GM18499 (cell line): ENCODE data around the gene ELP4.
A peak's percentile ranks its signal among the peaks of the same experiment; 100 is the strongest.
"Not testable (repeated sequence)": the region's sequence is repeated elsewhere in the genome, so short reads cannot be mapped to it uniquely, and the experiment has no call there.

ENCODE experiments used
- ATAC-seq: cut with Tn5 transposase; IDR thresholded peaks from one replicate; pipeline ENCODE4 v1.9.1; 2021; ENCODE audit warnings: moderate number of reproducible peaks; ENCODE audit not compliant: insufficient read depth, unreplicated experiment

ELP4 gene

DNA sequence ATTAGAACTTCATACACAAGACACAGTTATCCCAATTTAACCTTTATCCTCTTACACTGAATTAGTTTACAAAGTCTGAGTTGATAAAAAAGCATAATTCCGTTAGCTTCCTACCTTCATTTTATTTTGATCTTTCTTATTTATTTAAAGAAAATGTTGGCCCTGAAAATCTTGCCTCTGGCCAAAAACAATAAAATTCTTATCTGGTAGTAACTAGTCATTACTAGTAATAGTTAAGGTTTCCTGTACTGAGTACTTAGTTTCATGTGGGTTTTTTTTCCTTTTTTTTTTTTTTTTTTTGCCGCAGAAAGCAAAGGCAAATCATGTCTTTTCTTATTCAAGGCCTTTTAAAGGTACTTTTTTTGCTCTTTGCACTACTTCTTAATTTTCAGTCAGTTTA is 180.9 kb downstream of the ELP4 start:
- no peak for ATAC-seq

DNA sequence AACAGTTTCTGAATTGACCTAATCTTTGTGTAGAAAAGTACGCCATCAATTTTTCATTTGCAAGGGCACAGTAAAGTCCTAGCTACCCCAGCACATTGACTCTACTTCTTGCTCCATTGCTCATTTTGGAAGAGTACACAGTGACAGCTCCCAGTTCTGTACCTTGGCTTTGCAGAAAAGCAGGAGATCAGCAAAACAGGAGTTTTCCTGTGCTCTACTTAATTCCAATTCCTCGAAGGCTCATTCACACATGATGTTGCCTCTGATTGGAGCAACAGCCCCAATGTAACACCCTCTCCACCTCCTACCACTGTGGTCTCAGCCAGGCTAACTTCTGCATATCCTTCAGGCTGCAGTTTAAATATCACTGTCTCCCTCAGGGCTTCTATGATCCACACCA is 182.9 kb downstream of the ELP4 start:
- no peak for ATAC-seq

DNA sequence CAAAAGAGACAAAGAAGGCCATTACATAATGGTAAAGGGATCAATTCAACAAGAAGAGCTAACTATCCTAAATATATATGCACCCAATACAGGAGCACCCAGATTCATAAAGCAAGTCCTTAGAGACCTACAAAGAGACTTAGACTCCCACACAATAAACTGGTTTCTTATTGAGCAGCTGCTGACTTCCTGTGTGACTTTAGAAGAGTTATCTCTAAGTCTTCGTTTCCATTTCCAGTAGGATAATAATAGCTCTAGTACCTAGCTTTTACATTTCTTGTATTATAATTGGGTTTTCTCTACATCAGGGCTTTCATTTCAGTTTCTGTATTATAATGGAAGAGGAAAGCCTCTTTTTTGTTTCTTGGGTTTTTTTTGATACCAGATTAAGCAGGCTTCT is 187.5 kb downstream of the ELP4 start:
- ATAC-seq: peak; percentile 99

DNA sequence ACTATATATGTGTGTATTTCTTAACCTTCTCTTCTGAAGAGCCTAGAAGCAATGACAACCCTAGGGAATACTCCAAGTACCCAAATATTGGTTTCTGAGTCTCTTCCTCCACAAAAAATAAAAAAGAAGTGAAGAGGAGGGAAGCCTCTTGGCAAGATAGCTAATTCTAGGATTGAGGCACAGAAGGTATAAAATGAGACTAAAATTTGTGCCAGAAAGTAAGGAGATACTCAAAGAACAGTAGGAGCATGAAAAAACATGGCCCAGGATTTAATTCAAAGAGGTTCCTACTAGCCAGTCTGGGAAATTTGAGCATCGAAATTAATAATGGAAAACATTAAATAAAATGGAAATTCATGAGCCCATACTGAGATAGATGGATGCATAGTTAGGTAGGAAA is 189.5 kb downstream of the ELP4 start:
- no peak for ATAC-seq

DNA sequence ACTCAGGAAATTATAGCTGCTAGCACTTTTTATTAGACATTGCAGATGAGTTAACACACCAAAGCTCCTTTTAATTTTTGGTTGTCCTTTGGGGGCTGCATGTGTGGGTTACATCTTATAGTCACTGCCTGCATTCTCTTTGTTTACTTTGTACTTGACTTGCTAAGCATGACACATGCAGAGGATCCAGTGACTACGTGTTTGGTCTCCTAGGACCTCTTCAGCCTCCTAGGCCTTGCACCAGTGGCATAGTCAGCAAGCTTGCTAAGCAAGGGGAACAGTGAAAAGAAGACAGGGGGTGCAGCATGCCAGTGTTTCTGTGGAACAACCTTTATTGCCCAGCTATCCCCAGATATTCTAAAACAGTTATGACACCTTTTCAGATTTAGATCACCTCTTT is 193.4 kb downstream of the ELP4 start:
- no peak for ATAC-seq

DNA sequence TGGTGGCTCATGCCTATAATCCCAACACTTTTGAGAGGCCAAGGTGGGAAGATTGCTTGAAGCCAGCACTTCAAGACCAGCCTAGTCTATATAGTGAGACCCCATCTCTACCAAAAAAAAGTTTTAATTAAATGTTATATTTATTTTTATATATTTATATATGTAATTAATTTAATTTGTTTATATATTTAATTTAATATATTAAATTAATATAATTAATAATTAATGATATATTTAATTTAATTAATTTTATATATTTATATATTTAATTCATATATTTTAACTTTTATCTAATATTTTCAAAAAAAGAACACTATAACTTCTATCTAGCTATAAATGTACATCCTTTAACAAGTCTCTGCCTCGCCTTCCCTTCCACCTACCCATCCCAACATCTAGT is 196.8 kb downstream of the ELP4 start:
- ATAC-seq: no peak

DNA sequence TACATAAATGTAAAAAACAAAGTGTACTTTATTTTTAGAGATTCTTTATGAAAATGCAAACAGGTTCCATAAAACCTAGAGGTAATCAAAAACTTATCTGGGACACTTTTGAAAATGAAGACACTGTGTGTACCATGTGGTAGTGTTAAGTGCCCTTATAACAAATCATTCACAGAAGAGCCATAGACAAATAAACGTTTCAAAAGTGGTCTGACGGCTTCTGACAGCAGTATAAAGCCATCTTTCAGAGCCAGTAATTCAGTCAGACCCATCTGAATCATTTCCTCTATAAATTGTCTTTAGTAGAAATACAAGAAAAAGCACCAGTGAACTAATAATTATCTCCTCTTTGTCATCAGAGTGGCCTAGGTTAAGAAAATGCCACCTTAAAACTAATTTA is 201.6 kb downstream of the ELP4 start:
- ATAC-seq: no peak

DNA sequence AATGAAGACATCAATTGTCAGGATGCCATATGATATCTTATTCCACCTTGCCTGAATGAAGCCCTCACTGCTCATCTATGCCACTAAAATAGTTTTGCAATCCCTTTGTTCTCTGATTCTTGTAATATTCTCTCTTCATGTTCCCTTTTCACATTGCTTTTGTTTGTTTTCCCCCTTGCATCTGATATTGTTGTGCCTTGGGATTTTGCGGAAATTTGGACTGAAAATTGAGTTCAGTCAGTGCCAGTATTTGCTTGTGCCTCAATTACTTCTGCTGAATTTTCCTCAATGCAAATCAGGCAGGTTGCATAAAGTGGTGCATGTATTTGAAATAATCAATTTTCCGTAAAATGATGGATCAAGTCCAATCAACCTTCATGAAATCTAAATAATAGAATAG is 203.3 kb downstream of the ELP4 start:
- no peak for ATAC-seq

DNA sequence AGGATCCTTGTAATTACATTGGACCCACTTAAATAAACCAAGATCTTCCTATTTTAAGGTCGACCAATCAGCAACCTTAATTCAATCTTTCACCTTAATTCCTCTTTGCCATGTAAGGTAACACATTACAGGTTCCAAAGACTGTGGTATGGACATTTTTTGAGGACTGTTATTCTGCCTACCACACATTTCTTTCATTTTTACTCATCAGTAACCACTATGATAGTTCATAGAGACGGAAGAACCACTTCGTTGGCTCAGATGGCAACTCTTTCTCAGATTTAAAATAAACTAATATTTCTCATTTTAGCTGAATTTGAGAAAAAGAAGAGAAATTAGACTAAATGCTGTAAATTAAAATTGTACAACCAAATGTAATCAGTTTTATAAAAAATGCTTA is 205.3 kb downstream of the ELP4 start:
- no peak for ATAC-seq

DNA sequence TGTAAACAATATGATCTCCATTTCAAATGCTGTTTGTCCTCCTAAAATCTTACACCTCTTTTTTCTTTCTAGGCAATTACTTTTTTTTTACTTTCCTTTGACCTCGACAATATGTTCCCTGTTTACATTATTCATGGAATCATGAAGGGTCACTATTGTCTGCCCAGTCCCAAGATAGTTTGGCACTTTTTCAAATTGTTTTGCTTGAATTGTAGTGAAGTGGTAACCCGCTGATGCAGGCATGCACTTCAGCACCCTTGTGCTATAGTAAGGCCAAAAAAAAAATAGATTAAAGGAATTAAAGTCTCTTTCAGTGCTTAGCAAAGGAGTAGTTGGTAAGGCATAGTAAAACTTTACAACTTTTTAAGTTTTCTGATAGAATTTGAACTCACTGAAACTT is 210.7 kb downstream of the ELP4 start:
- no peak for ATAC-seq

DNA sequence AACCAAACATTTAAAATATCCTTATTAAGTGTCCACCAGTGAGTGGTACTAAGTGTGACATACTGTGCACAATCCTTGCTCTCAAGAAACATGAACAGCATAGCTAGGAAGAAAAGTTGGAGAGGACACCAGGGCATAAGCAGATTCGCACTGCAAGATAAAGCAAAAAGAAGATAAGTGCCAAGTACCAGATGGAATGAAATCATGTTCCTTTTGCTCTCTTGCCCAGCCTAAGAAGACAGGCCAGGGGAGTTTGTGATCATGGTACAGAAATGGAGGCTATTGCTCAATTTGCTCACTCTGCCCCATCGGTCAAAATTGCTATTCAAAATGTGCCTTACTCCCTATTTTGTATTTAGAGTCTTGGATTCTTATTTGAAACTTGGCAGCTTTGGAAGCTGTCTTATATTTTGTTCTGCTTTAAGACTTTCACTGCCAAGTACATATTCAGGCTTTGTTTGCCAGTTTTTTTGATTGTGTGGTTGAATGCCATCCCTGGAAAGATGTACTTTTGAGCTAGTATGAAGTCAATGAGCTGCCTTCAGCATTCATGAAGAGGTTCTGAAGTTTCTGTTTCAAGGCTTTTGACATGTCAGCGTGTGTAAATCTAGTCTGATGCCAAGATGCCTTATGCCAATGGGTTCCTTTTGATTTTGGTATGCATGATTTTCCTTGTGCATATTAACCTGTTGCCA is 211.3 kb downstream of the ELP4 start:
- ATAC-seq: no peak

DNA sequence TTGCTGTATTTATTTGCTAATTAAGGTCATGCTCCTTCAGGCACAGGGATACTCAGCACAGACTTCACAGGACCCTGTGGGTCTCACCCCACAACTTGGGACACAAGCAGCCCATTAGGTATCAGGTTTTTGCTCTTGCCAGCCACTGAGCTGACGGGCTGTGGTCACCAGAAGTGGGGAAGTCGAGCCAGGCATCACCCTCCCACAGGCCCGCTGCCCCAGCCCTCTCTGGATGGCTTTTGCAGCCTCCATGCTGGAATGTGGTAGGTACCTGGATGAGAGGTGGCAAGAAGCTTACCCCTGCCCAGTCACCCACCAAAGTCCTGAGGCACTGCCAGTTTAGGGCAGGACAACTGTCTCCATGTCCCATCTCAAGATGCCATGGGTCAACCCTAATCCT is 213.2 kb downstream of the ELP4 start:
- no peak for ATAC-seq

DNA sequence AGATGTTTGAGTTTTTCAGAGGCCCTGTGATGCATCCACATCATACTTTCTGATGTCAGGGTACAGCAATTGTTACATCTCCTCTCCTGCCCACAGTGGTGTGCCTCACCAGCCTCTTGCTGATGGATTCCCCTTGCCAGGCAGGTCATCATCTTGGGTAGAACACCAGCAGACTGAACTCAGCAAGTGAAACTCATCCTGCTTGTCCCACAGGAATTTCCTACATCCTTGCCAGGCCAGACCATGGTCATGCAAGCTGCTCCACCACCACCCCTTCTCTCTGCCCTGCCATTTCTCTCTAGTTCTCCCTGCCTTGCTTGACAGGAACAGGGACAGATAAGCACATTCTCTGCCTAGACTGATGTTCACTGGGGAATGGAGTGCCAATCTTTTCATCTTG is 215.6 kb downstream of the ELP4 start:
- ATAC-seq: no peak

DNA sequence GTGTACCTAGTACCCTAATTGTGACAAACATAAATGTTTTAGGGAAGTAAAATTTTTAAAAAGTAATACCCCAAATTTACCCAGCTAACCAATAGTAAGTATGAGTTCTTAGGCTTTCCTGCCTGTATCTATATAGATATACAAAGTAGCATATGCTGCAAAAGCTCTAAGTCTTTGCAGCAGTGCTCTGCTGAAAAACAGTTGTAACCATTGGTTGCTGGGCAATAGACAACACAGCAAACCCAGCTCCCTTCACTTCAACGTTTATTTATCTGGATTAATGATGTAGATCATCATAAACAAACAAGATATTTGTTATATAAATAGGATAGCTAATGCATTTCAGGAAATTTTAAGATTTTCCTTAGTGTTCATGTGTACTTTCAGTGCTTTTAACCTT is 218.9 kb downstream of the ELP4 start:
- ATAC-seq: no peak

DNA sequence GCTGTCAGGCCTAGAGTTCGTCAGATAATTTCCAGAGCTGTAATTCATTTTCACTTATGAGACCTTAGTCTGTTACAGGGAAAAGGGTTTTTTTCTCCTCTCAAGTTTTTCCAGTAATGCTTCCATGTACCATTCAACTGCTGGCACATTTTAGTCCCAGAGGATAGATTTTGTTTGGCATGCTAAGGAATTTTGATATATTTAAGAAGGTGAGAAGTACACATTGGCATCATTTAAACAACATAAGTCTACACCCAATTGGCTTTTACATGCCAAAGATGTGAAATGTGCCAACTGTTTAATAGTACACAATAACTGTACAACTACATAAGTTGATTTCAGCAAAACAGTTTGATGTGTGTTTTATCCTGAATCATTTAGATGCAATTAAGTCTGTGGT is 230.6 kb downstream of the ELP4 start:
- ATAC-seq: no peak

DNA sequence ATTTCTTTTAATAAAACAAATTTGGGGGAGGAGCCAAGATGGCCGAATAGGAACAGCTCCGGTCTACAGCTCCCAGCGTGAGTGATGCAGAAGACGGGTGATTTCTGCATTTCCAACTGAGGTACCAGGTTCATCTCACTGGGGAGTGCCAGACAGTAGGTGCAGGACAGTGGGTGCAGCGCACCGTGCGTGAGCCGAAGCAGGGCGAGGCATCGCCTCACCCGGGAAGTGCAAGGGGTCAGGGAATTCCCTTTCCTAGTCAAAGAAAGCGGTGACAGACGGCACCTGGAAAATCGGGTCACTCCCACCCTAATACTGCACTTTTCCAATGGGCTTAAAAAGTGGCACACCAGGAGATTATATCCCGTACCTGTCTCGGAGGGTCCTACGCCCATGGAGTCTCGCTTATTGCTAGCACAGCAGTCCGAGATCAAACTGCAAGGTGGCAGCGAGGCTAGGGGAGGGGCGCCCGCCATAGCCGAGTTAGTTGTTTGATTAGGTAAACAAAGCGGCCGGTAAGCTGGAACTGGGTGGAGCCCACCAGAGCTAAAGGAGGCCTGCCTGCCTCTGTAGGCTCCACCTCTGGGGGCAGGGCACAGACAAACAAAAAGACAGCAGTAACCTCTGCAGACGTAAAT is 231.3 kb downstream of the ELP4 start:
- not testable (repeated sequence) for ATAC-seq

DNA sequence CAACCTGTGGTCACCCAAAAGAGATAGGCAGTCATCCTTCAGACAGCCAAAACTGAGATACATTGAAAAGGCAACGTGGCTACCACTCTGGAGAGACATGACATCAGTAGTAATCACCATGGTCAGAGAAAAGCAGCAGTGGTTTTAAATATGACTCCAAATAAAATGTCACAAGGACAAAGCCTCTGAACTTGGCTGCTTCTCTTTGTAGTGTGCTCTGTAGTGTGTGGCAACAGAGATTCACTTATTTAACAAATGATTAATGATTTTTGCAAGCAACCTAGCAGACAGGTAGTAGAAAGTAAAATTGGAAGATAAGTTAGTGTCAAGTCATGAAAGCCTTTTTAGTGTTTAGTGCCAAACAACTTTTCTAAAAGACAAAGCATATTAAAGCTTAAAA is 238.0 kb downstream of the ELP4 start:
- ATAC-seq: no peak

DNA sequence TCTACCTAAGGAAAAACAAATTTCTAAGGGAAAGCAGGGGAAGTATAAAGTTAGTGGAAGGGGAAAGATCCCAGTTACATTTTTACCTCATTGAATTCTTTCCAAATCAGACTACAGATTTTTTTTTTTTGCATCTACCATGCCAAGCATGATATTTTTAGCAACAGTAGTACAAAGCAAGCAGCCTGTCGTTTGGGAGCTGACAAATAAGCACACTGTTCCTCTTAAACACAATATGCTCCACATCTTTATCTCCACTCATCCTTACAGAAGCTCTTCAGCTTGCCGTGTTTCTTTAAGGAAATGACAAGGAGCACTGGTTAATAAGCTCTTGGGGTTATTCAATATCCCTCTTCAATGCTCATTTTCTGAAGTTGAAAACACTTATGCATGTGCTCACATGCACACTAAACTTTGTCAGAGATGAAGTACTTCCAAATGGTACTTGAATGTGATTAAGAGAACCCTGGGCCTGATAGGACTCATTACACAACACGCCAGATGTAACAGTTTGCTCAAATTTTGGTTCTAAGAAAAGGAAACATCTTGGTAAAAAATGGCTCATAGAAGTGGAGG is 247.8 kb downstream of the ELP4 start:
- ATAC-seq: no peak

DNA sequence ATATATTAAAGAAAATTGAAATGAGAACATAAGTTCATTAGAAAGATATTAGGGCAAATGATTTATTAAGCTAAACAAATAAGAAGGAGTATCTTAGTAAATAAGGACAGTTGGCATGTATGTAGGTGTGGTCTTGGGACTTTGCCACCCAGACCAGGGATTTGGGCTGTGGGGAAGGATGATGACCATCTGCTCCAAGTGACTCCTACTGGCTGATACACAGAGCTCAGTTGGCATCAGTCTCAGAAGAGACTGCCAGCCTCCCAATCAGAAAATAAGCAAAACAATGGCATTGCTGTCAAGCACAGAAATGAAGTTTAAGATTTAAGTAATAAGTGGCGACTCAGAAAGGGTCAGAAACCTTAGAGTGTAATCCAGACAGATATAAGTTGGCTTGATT is 252.1 kb downstream of the ELP4 start:
- no peak for ATAC-seq

DNA sequence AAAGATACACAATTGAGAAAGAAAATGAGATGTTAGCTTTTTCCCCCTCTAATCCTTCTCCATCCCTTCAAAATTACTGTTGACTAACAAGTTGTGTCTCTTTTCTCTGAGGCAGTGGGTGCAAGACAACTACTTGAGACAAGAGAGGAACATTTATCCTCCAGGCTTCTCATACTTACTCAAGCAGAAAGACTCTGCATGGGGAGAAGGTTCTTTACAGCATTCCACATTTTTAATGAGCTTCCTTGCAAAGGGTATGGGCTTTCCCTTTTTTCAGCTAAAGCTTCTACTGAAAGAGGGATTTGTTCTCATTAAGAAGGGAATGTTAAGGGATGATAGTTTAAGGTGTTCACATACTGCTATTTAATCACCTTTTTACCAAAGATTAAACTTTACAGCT is 253.7 kb downstream of the ELP4 start:
- ATAC-seq: no peak

DNA sequence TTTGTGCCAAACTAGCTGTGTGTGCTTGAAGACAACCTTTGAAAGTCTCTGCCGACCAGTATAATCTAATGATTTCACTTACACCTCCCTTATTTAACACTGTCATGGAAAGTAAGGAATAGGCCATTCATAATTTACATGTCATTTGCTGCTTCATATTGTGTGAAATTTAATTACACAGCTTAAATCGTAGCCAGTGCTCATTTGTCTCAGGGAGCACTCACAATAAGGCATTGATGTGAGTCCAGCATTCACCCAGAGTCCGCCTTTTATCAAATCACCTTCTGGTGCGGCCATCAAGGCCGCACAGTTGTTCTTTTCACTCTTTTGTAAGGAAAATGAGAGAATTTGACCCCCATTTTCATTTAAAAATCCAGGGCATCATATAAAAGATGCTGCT is 254.7 kb downstream of the ELP4 start:
- no peak for ATAC-seq

DNA sequence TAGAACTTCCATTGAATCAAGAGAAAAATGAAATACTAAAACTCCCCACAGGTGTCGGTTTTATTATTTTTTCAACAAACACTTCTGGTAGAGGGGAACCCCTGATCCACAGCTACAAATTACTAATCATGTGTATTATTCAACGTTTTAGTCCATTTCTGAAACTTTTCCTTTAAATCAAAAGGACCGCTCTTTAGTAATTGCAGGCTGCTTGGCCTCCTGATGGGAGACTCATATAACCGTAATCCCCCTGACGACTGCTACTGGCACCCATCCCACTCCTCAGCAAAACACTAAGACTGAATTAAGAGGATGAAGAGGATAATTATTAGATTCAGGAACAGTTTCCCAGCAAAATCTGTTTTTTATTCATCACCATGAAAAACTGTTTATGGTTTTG is 255.2 kb downstream of the ELP4 start:
- ATAC-seq: no peak
